ENCODE results near the gene GALR1. TPM values are rescaled to one million over a fixed set of nuclear protein-coding genes. Genes with fewer than 3 reads are reported as not detected.
"Not testable (repeated sequence)": the region's sequence is repeated elsewhere in the genome, so short reads cannot be mapped to it uniquely, and the experiment has no call there.

GALR1 gene
- total RNA-seq, 2 donors from 2014 or later = not detected

GRCh38 chr18:77222464-77222863 is 27.2 kb upstream of the GALR1 start:
- H3K36me3 Mint-ChIP-seq (ENCODE audit: insufficient read depth in 2 of 2) = no peaks in the 10 kb centered on the region
- no peak for DNase-seq

GRCh38 chr18:77223221-77223639 is 26.4 kb upstream of the GALR1 start:
- no peaks in the 10 kb centered on the region for H3K36me3 Mint-ChIP-seq (ENCODE audit: insufficient read depth in 2 of 2)
- peaks cover 20% of the 10 kb centered on the region for H3K4me1 Mint-ChIP-seq (ENCODE audit: low read depth)
- ATAC-seq (replicated peaks in 1 of 2) (peak; percentile 93 to 94), DNase-seq (peak; percentile 34 to 58)
- peaks cover 2 to 4% of the 10 kb centered on the region in 2 donors for H3K9me3 Mint-ChIP-seq
- H3K4me3 Mint-ChIP-seq = peak overlapping the region; percentile 25 to 29
- H3K27me3 Mint-ChIP-seq (ENCODE audit: low read depth) = peaks cover 11% of the 10 kb centered on the region
- no peak overlapping the region for H3K27ac Mint-ChIP-seq

More at GRCh38 chr18:77222464-77222863, 27.2 kb upstream of the GALR1 start:
- no peak for ATAC-seq (replicated peaks in 1 of 2)
- H3K9me3 Mint-ChIP-seq = peaks cover 2 to 4% of the 10 kb centered on the region in 2 donors
- no peak overlapping the region for H3K4me3 Mint-ChIP-seq
- no peak overlapping the region for H3K27ac Mint-ChIP-seq
- peaks cover 5% of the 10 kb centered on the region for H3K27me3 Mint-ChIP-seq (ENCODE audit: low read depth)
- peaks cover 20% of the 10 kb centered on the region for H3K4me1 Mint-ChIP-seq (ENCODE audit: low read depth)

GRCh38 chr18:77223653-77224052 is 26.0 kb upstream of the GALR1 start:
- DNase-seq (no peak), ATAC-seq (replicated peaks in 1 of 2) (peak; percentile 58 to 62)
- Mint-ChIP-seq H3K36me3 (ENCODE audit: insufficient read depth in 2 of 2) (no peaks in the 10 kb centered on the region), H3K4me3 (peak overlapping the region; percentile 15 to 16), H3K9me3 (peaks cover 2 to 4% of the 10 kb centered on the region in 2 donors), H3K27ac (peak overlapping the region; percentile 32), H3K27me3 (ENCODE audit: low read depth) (peaks cover 16% of the 10 kb centered on the region), H3K4me1 (ENCODE audit: low read depth) (peaks cover 20% of the 10 kb centered on the region)

GRCh38 chr18:77230645-77231044 is 19.0 kb upstream of the GALR1 start:
- ATAC-seq (replicated peaks in 1 of 2) (no peak), DNase-seq (no peak)
- Mint-ChIP-seq H3K4me3 (no peak overlapping the region), H3K27ac (no peak overlapping the region), H3K27me3 (ENCODE audit: low read depth) (peaks cover 38% of the 10 kb centered on the region), H3K9me3 (peaks cover 0 to 6% of the 10 kb centered on the region in 2 donors), H3K36me3 (ENCODE audit: insufficient read depth in 2 of 2) (no peaks in the 10 kb centered on the region), H3K4me1 (ENCODE audit: low read depth) (no peaks in the 10 kb centered on the region)

GRCh38 chr18:77234504-77235365 is 14.9 kb upstream of the GALR1 start:
- Mint-ChIP-seq H3K9me3 (peaks cover 8 to 17% of the 10 kb centered on the region in 2 donors), H3K4me3 (no peak overlapping the region), H3K36me3 (ENCODE audit: insufficient read depth in 2 of 2) (peaks cover 9 to 10% of the 10 kb centered on the region in 2 donors), H3K27me3 (ENCODE audit: low read depth) (peaks cover 21% of the 10 kb centered on the region), H3K4me1 (ENCODE audit: low read depth) (no peaks in the 10 kb centered on the region), H3K27ac (no peak overlapping the region)
- no peak for DNase-seq
- ATAC-seq (replicated peaks in 1 of 2) = no peak

GRCh38 chr18:77239285-77239684 is 10.4 kb upstream of the GALR1 start:
- Mint-ChIP-seq H3K36me3 (ENCODE audit: insufficient read depth in 2 of 2) (peaks cover 11 to 13% of the 10 kb centered on the region in 2 donors), H3K9me3 (peaks cover 8 to 13% of the 10 kb centered on the region in 2 donors)
- not testable (repeated sequence) for H3K4me3 Mint-ChIP-seq; H3K27me3 Mint-ChIP-seq (ENCODE audit: low read depth); H3K27ac Mint-ChIP-seq; ATAC-seq (replicated peaks in 1 of 2); DNase-seq; H3K4me1 Mint-ChIP-seq (ENCODE audit: low read depth)

- peaks cover 5 to 15% of the 10 kb centered on the region in 2 donors for H3K36me3 Mint-ChIP-seq (ENCODE audit: insufficient read depth in 2 of 2)
- DNase-seq (no peak), ATAC-seq (replicated peaks in 1 of 2) (peak; percentile 59 to 68)
- H3K27ac Mint-ChIP-seq = no peak overlapping the region
- H3K4me3 Mint-ChIP-seq = peak overlapping the region; percentile 75 to 76
- H3K27me3 Mint-ChIP-seq (ENCODE audit: low read depth) = peaks cover 71% of the 10 kb centered on the region
- H3K4me1 Mint-ChIP-seq (ENCODE audit: low read depth) = peaks cover 16% of the 10 kb centered on the region
- H3K9me3 Mint-ChIP-seq = peaks cover 1 to 6% of the 10 kb centered on the region in 2 donors
Observed at GRCh38 chr18:77248873-77249568, 627 bp upstream of the GALR1 start.

- ATAC-seq (replicated peaks in 1 of 2) = peak in 1 of 2 donors; percentile 15
- Mint-ChIP-seq H3K4me3 (peak overlapping the region; percentile 76 to 85), H3K9me3 (peaks cover 1 to 6% of the 10 kb centered on the region in 2 donors), H3K4me1 (ENCODE audit: low read depth) (peaks cover 16% of the 10 kb centered on the region), H3K27ac (no peak overlapping the region), H3K27me3 (ENCODE audit: low read depth) (peaks cover 76% of the 10 kb centered on the region), H3K36me3 (ENCODE audit: insufficient read depth in 2 of 2) (peaks cover 5 to 15% of the 10 kb centered on the region in 2 donors)
- no peak for DNase-seq
Observed at GRCh38 chr18:77250501-77250925, 865 bp downstream of the GALR1 start.

- peaks cover 76% of the 10 kb centered on the region for H3K27me3 Mint-ChIP-seq (ENCODE audit: low read depth)
- DNase-seq (no peak), ATAC-seq (replicated peaks in 1 of 2) (no peak)
- H3K4me1 Mint-ChIP-seq (ENCODE audit: low read depth) = peaks cover 16% of the 10 kb centered on the region
- H3K27ac Mint-ChIP-seq = no peak overlapping the region
- H3K4me3 Mint-ChIP-seq = peak overlapping the region; percentile 76 to 85
- peaks cover 1 to 6% of the 10 kb centered on the region in 2 donors for H3K9me3 Mint-ChIP-seq
- peaks cover 5 to 15% of the 10 kb centered on the region in 2 donors for H3K36me3 Mint-ChIP-seq (ENCODE audit: insufficient read depth in 2 of 2)
Observed at GRCh38 chr18:77250926-77251729, 1.5 kb downstream of the GALR1 start.

GRCh38 chr18:77251730-77252050 is 2.0 kb downstream of the GALR1 start:
- H3K4me1 Mint-ChIP-seq (ENCODE audit: low read depth) = peaks cover 16% of the 10 kb centered on the region
- DNase-seq (no peak), ATAC-seq (replicated peaks in 1 of 2) (no peak)
- peaks cover 1 to 6% of the 10 kb centered on the region in 2 donors for H3K9me3 Mint-ChIP-seq
- H3K36me3 Mint-ChIP-seq (ENCODE audit: insufficient read depth in 2 of 2) = peaks cover 5 to 15% of the 10 kb centered on the region in 2 donors
- no peak overlapping the region for H3K4me3 Mint-ChIP-seq
- H3K27me3 Mint-ChIP-seq (ENCODE audit: low read depth) = peaks cover 76% of the 10 kb centered on the region
- H3K27ac Mint-ChIP-seq = no peak overlapping the region

- no peak for ATAC-seq (replicated peaks in 1 of 2)
- H3K36me3 Mint-ChIP-seq (ENCODE audit: insufficient read depth in 2 of 2) = peaks cover 5 to 13% of the 10 kb centered on the region in 2 donors
Observed at GRCh38 chr18:77254711-77255405, 5.2 kb downstream of the GALR1 start.

GRCh38 chr18:77255426-77256105 is 5.9 kb downstream of the GALR1 start:
- Mint-ChIP-seq H3K27ac (no peak overlapping the region), H3K9me3 (peaks cover 6 to 12% of the 10 kb centered on the region in 2 donors), H3K36me3 (ENCODE audit: insufficient read depth in 2 of 2) (peaks cover 5 to 12% of the 10 kb centered on the region in 2 donors), H3K27me3 (ENCODE audit: low read depth) (peaks cover 60% of the 10 kb centered on the region), H3K4me1 (ENCODE audit: low read depth) (peaks cover 5% of the 10 kb centered on the region), H3K4me3 (no peak overlapping the region)
- ATAC-seq (replicated peaks in 1 of 2) (no peak), DNase-seq (no peak)

More at GRCh38 chr18:77254711-77255405, 5.2 kb downstream of the GALR1 start:
- H3K27me3 Mint-ChIP-seq (ENCODE audit: low read depth) = peaks cover 59% of the 10 kb centered on the region
- H3K4me1 Mint-ChIP-seq (ENCODE audit: low read depth) = peaks cover 6% of the 10 kb centered on the region
- H3K9me3 Mint-ChIP-seq = peaks cover 6 to 12% of the 10 kb centered on the region in 2 donors
- no peak for DNase-seq
- H3K4me3 Mint-ChIP-seq = no peak overlapping the region
- H3K27ac Mint-ChIP-seq = no peak overlapping the region

Data from activated T-cell treated with anti-CD3 and anti-CD28 coated beads, Interleukin-2, amount 50 U/mL, for 72 hours (primary cell).